ENCODE measurements around the gene DROSHA.
"Not testable (repeated sequence)": the region's sequence is repeated elsewhere in the genome, so short reads cannot be mapped to it uniquely, and the experiment has no call there.

The DROSHA gene, protein sequence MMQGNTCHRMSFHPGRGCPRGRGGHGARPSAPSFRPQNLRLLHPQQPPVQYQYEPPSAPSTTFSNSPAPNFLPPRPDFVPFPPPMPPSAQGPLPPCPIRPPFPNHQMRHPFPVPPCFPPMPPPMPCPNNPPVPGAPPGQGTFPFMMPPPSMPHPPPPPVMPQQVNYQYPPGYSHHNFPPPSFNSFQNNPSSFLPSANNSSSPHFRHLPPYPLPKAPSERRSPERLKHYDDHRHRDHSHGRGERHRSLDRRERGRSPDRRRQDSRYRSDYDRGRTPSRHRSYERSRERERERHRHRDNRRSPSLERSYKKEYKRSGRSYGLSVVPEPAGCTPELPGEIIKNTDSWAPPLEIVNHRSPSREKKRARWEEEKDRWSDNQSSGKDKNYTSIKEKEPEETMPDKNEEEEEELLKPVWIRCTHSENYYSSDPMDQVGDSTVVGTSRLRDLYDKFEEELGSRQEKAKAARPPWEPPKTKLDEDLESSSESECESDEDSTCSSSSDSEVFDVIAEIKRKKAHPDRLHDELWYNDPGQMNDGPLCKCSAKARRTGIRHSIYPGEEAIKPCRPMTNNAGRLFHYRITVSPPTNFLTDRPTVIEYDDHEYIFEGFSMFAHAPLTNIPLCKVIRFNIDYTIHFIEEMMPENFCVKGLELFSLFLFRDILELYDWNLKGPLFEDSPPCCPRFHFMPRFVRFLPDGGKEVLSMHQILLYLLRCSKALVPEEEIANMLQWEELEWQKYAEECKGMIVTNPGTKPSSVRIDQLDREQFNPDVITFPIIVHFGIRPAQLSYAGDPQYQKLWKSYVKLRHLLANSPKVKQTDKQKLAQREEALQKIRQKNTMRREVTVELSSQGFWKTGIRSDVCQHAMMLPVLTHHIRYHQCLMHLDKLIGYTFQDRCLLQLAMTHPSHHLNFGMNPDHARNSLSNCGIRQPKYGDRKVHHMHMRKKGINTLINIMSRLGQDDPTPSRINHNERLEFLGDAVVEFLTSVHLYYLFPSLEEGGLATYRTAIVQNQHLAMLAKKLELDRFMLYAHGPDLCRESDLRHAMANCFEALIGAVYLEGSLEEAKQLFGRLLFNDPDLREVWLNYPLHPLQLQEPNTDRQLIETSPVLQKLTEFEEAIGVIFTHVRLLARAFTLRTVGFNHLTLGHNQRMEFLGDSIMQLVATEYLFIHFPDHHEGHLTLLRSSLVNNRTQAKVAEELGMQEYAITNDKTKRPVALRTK (N-terminal part only)

DNA sequence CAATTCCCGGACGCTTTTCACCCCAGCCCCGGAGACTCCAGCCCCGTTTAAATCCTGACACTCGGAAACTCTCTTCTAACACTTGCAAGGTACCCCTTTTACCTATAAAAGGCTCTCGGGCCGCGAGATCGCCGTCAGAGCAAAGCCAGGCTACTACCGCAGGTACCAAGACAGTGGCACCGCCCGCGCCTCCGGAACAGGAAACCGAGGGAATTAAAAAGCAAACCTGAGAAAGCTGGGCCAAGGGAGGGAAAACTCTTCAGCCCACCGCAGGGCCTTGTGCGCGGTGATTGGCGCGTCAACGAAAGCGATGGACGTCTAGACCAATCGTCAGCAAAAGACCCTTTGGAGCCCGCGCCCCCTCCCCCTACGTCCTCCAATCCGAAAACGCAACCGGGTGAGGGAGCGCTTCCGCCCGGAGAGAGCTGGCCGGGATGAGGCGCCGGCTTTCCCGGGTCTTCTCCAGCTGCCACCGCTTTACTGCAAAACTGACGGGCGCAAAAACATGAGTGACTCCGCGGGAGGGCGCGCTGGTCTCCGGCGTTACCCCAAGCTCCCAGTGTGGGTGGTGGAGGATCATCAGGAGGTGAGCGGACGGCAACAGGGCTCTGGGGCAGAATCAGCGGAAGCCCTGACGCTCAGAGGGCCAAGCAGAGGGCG, at the start of gene DROSHA, which contains the start of gene C5orf22:
Gene DROSHA, minus strand, starts transcription at position 206 of the 660 bp plus-strand sequence. CDS start 3,034 bp downstream, outside the sequence.
Gene C5orf22, plus strand, starts transcription at position 414 of the 660 bp plus-strand sequence. Its CDS starts 92 bp downstream, at position 506.
- DNase-seq (ENCODE audit: low spot score): peak; percentile 89

DNA sequence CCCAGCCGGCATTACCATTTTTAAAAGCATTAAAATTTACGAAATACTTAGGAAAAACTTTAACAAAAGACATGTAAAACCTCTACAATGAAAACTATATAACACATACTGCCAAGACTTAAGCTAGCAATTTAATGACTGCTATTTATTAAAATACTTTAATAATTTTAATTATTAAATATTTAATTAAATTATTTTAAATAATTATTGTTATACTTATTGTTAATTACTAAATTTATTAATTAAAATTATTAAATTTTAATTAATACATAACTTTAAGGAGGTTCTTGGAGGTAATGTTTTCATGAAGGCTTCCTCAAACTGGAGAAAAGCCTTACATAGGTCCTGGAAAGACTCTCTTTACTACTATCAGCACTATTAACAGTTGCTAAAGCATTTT, 47.7 kb upstream of the DROSHA start:
- DNase-seq (ENCODE audit: low spot score): no peak

DNA sequence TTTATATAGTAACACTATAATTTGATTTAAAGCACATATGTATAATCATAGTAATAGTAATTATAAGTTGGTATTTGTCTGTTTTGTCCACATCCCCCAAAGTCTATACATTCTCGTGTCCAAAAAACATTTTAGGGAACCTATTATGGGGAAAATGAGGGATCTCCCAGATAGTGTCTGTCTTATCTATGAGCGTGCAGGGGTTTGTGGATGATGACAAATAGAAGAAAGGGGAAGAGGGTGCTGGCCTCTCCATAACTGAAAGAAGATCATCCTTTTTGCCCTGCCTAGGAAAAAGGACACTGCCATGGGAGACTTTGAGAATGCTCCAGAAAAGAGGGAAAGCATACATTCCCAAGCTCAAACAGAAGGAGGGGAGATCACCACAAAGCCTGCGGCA, 45.5 kb upstream of the DROSHA start:
- DNase-seq (ENCODE audit: low spot score): no peak

GRCh38 chr5:31574772-31575171, 42.9 kb upstream of the DROSHA start:
- DNase-seq (ENCODE audit: low spot score): no peak

- no peak for DNase-seq (ENCODE audit: low spot score)
These were observed 41.7 kb upstream of the DROSHA start for GRCh38 chr5:31573494-31574142.

DNA sequence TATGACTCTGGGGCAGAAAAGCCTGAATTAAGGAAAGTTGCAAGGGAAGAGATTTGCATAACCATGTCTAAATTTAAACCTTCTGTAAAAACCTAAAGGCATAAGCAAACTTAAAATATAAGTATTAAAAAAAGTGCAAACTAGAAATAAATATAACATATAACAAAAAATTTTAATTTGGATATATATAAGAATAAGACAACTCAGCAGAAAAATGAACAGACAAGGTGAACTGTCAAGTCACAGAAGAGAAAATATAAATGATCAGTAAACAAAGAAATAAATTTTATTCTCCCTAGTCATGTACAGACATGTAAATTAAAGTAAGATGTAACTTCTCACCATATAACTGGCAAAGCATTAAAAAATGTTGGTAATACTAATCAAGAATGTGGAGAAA, 37.2 kb upstream of the DROSHA start:
- no peak for DNase-seq (ENCODE audit: low spot score)

DNA sequence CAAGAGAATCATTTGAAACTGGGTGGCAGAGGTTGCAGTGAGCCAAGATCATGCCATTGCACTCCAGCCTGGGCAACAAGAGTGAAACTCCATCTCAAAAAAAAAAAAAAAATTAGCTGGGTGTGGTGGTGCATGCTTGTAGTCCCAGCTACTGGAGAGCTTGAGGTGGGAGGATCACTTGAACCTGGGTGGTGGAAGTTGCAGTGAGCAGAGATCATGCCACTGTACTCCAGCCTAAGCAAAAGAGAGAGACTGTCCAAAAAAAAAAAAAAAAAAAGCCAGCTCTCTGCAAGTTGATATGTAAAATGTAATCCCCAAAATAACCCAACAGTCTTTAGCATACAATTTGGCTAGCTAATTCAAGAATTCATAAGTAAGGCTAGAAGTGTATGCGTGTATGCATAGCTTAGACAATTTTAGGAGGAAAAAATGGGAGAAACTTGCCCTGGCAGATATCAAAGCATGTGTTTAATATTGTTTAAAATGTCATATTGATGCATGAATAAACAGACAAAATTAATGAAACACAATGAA, 36.5 kb upstream of the DROSHA start:
- DNase-seq (ENCODE audit: low spot score): no peak

GRCh38 chr5:31566362-31566761, 34.5 kb upstream of the DROSHA start:
- DNase-seq (ENCODE audit: low spot score): not testable (repeated sequence)

DNA sequence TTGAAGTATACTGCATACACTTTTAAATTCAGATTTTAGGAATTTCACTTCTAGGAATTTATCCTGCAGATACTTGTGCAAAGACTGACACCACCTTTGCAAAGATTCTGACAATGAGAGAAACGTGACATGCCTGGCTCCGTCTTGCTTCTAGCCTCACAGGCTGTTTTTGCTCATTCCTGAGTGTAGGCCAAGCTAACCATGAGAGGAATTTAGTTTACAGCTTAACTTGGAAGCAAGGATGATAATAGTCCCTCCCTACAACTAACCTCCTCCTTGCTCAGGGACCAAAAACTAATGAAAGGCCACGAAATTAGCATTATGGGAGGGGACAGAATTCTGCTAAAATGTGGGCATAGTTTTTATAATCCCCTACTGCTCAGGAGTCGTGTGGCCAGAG, 31.3 kb upstream of the DROSHA start:
- DNase-seq (ENCODE audit: low spot score): no peak

GRCh38 chr5:31561946-31562345, 30.1 kb upstream of the DROSHA start:
- no peak for DNase-seq (ENCODE audit: low spot score)

- DNase-seq (ENCODE audit: low spot score): no peak
These were observed 28.0 kb upstream of the DROSHA start for GRCh38 chr5:31559942-31560341.

DNA sequence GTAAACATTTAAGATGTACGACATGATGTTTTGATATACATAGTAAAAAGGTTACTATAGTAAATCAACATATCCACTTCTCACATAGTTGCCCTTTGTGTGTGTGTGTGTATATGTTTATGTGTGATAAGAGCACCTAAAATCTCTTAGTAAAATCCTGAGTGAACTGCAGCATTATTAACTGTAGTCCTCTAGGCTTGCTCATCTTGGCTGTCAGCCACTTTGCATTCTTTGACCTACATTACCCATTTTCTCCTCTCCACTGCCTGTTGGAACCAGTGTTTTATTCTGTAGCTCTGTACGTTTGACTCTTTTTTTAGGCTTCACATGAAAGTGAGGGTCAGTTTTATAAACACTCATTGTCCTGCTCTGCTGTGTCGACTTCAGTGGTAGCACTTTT, 24.6 kb upstream of the DROSHA start:
- DNase-seq (ENCODE audit: low spot score): no peak

- DNase-seq (ENCODE audit: low spot score): no peak
These were observed 22.7 kb upstream of the DROSHA start for GRCh38 chr5:31554552-31554951.

GRCh38 chr5:31553863-31554262, 22.0 kb upstream of the DROSHA start:
- no peak for DNase-seq (ENCODE audit: low spot score)

- no peak for DNase-seq (ENCODE audit: low spot score)
These were observed 20.0 kb upstream of the DROSHA start for GRCh38 chr5:31551878-31552277.

DNA sequence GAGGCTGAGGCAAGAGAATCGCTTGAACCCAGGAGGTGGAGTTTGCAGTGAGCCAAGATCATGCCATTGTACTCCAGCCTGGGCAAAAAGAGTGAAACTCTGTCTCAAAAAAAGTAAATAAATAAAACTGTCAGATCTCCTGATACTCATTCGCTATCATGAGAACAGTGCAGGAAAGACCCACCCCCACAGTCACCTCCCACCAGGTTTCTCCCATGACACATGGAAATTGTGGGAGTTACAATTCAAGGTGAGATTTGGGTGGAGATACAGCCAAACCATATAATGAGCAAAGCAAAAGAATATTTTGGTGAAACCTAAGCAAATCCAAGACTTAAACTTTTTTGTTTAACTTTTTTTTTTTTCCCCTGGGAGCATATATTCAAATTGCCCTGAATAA, 17.2 kb upstream of the DROSHA start:
- DNase-seq (ENCODE audit: low spot score): not testable (repeated sequence)

- no peak for DNase-seq (ENCODE audit: low spot score)
These were observed 6.0 kb upstream of the DROSHA start for GRCh38 chr5:31537851-31538250.

DNA sequence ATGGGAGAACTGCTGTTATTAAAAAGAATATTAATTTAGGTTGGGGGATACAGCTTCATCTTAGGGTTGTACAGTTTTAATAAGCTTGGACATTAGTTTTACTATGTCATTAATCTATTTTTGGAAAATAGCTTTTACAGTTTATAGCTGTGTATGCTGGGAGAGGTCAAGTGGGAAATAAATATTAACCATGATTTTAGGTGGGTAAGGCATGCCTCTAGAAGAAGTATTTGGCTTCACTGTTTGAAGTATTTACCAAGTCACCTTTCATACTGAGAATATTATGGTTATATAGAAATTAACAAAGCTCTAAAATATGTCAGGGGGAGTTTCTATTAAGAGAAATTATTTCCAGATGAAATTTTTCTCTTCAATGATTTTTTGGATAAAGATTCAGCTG, 5.5 kb upstream of the DROSHA start:
- no peak for DNase-seq (ENCODE audit: low spot score)

DNA sequence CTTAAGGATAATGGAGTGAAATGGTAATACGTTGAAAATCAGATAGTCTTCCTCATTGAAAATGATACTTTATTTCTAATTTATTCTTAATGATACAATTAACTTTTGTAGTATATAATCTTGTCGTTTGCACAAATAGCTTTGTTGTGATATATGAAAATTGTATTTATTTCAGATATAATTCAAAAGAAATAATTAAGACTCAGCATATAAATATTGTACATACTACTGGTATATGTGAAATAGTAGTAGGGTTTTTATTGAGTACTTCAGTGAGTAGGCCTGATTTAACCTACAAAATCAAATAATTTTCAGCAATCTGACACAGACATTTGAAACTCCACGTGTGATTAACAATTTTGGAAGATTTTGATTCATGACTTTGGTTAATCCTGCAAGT, 5.0 kb upstream of the DROSHA start:
- no peak for DNase-seq (ENCODE audit: low spot score)

- DNase-seq (ENCODE audit: low spot score): no peak
These were observed 2.7 kb upstream of the DROSHA start for GRCh38 chr5:31534527-31535046.

GRCh38 chr5:31531543-31531887, 378 bp downstream of the DROSHA start:
- DNase-seq (ENCODE audit: low spot score): peak; percentile 2

Measured in CD4-positive, alpha-beta T cell treated with Interleukin-15 for 4 hours (primary cell).